WTC11 (cell line): Measurements from ENCODE around the gene ITLN2. TPM values are rescaled to one million over a fixed set of nuclear protein-coding genes. Genes with fewer than 3 reads are reported as not detected.

ENCODE experiments used
- ATAC-seq: fragments of 200-7000 bp; cut with Tn5 transposase; 2 replicates; pipeline ENCODE4 v1.10.0; 2021; ENCODE audit warnings: mild to moderate bottlenecking, moderate library complexity
- CTCF ChIA-PET: fragments of 300-600 bp; sonication (Branson Sonifier 250); formaldehyde crosslinking; loops from one replicate; lab custom pipeline; 2021; ENCODE audit warnings: antibody characterized with exemption; lab: Charles Lee
- POLR2A ChIA-PET: fragments of 350-600 bp; sonication (Branson Sonifier 250); formaldehyde crosslinking; loops from one replicate; lab custom pipeline; 2021; ENCODE audit warnings: antibody characterized with exemption; lab: Charles Lee
- DNase-seq: peaks from one replicate; pipeline ENCODE4 v3.0.0; 2021; ENCODE audit warnings: low spot score
- H3K27ac Mint-ChIP-seq: 2 replicates; pipeline ENCODE4 v1.8.0; 2021; ENCODE audit warnings: mixed read lengths
- H3K27me3 Mint-ChIP-seq: 2 replicates; pipeline ENCODE4 v1.8.0; 2021; ENCODE audit warnings: low read depth, mild to moderate bottlenecking, moderate library complexity, mixed read lengths
- H3K36me3 Mint-ChIP-seq: 2 replicates; pipeline ENCODE4 v1.8.0; 2021; ENCODE audit warnings: mixed read lengths
- H3K4me1 Mint-ChIP-seq: 2 replicates; pipeline ENCODE4 v1.8.0; 2022; ENCODE audit warnings: mixed read lengths
- H3K4me3 Mint-ChIP-seq: 2 replicates; pipeline ENCODE4 v1.8.0; 2021; ENCODE audit warnings: mild to moderate bottlenecking, moderate library complexity, mixed read lengths
- H3K9me3 Mint-ChIP-seq: 2 replicates; pipeline ENCODE4 v1.8.0; 2021; ENCODE audit warnings: mixed read lengths
- CBFB ChIP-seq: sonication (generic); formaldehyde crosslinking; IDR thresholded peaks from 2 replicates; pipeline ENCODE4 v1.8.1; 2022; ENCODE audit warnings: mild to moderate bottlenecking, low read depth, missing genetic modification reagents
- CREB1 ChIP-seq: sonication (generic); formaldehyde crosslinking; IDR thresholded peaks from 2 replicates; pipeline ENCODE4 v1.8.0; 2023; ENCODE audit warnings: mild to moderate bottlenecking, missing genetic modification reagents
- E2F1 ChIP-seq: sonication (generic); formaldehyde crosslinking; IDR thresholded peaks from 2 replicates; pipeline ENCODE4 v1.8.0; 2022; ENCODE audit warnings: mild to moderate bottlenecking, missing genetic modification reagents
- E2F5 ChIP-seq: sonication (generic); formaldehyde crosslinking; IDR thresholded peaks from 2 replicates; pipeline ENCODE4 v1.8.1; 2022; ENCODE audit warnings: mild to moderate bottlenecking, moderate library complexity, missing genetic modification reagents
- HMGXB4 ChIP-seq: sonication (generic); formaldehyde crosslinking; IDR thresholded peaks from 2 replicates; pipeline ENCODE4 v1.8.1; 2023; ENCODE audit warnings: mild to moderate bottlenecking, moderate library complexity, missing genetic modification reagents
- MLX ChIP-seq: sonication (generic); formaldehyde crosslinking; IDR thresholded peaks from 2 replicates; pipeline ENCODE4 v1.8.1; 2023; ENCODE audit warnings: mild to moderate bottlenecking, missing genetic modification reagents, moderate library complexity
- MXD4 ChIP-seq: fragments of 250-450 bp; sonication (Bioruptor Pico); IDR thresholded peaks from 2 replicates; pipeline ENCODE4 v1.8.0; 2021; ENCODE audit warnings: mild to moderate bottlenecking, moderate library complexity, borderline replicate concordance
- MYBL2 ChIP-seq: sonication (generic); formaldehyde crosslinking; IDR thresholded peaks from 2 replicates; pipeline ENCODE4 v1.8.1; 2023; ENCODE audit warnings: mild to moderate bottlenecking, moderate library complexity, missing genetic modification reagents
- NFATC4 ChIP-seq: fragments of 250-450 bp; sonication (Bioruptor Pico); IDR thresholded peaks from 2 replicates; pipeline ENCODE4 v1.9.0; 2021; ENCODE audit warnings: mild to moderate bottlenecking
- NFYB ChIP-seq: sonication (generic); formaldehyde crosslinking; conservative IDR thresholded peaks from 2 replicates; pipeline ENCODE4 v1.8.0; 2022; ENCODE audit warnings: low read depth, missing genetic modification reagents
- SMAD4 ChIP-seq: sonication (generic); formaldehyde crosslinking; IDR thresholded peaks from 2 replicates; pipeline ENCODE4 v1.8.0; 2022; ENCODE audit warnings: mild to moderate bottlenecking, missing genetic modification reagents
- SOX15 ChIP-seq: fragments of 250-450 bp; sonication (Bioruptor Pico); IDR thresholded peaks from 2 replicates; pipeline ENCODE4 v1.9.0; 2021; ENCODE audit warnings: mild to moderate bottlenecking
- SP1 ChIP-seq: sonication (generic); formaldehyde crosslinking; conservative IDR thresholded peaks from 2 replicates; pipeline ENCODE4 v1.8.1; 2022; ENCODE audit warnings: missing genetic modification reagents
- STAT6 ChIP-seq: sonication (generic); formaldehyde crosslinking; conservative IDR thresholded peaks from 2 replicates; pipeline ENCODE4 v1.8.1; 2023; ENCODE audit warnings: mild to moderate bottlenecking, low read depth, missing genetic modification reagents, moderate library complexity
- TEAD4 ChIP-seq: sonication (generic); formaldehyde crosslinking; IDR thresholded peaks from 2 replicates; pipeline ENCODE4 v1.8.0; 2022; ENCODE audit warnings: mild to moderate bottlenecking, missing genetic modification reagents
- TP53 ChIP-seq: sonication (generic); formaldehyde crosslinking; IDR thresholded peaks from 2 replicates; pipeline ENCODE4 v1.8.1; 2023; ENCODE audit warnings: mild to moderate bottlenecking, missing genetic modification reagents
- USF2 ChIP-seq: sonication (generic); formaldehyde crosslinking; IDR thresholded peaks from 2 replicates; pipeline ENCODE4 v1.8.1; 2023; ENCODE audit warnings: mild to moderate bottlenecking, missing genetic modification reagents, moderate library complexity
- ZNF219 ChIP-seq: sonication (generic); formaldehyde crosslinking; IDR thresholded peaks from 2 replicates; pipeline ENCODE4 v1.8.0; 2023; ENCODE audit warnings: missing genetic modification reagents, mild to moderate bottlenecking, borderline replicate concordance
- ZNF317 ChIP-seq: sonication (generic); formaldehyde crosslinking; IDR thresholded peaks from 2 replicates; pipeline ENCODE4 v1.8.1; 2023; ENCODE audit warnings: low read depth, mild to moderate bottlenecking, moderate library complexity, missing genetic modification reagents, borderline replicate concordance
- ZNF532 ChIP-seq: fragments of 250-450 bp; sonication (Bioruptor Pico); IDR thresholded peaks from 2 replicates; pipeline ENCODE4 v1.9.0; 2021; ENCODE audit warnings: mild to moderate bottlenecking, borderline replicate concordance
- ZSCAN18 ChIP-seq: fragments of 250-450 bp; sonication (Bioruptor Pico); IDR thresholded peaks from 2 replicates; pipeline ENCODE4 v2.1.2; 2022; ENCODE audit warnings: mild to moderate bottlenecking, moderate library complexity
- total RNA-seq: library from RNA; stranded (reverse); gene quantifications from 3 replicates; pipeline ENCODE4 v1.2.3, GENCODE V29; 2021

ITLN2 gene
- total RNA-seq, 1 experiment from 2014 or later = 5.9 TPM

GRCh38 chr1:160987359-160988050, 32.9 kb upstream of the ITLN2 start (continued):
- no peak for TF ChIP-seq STAT6 (CRISPR knock-in tag)
- TF ChIP-seq USF2 (CRISPR knock-in tag) = peak; percentile 27; the same call in 1 of the 2 replicates
- no peak for TF ChIP-seq ZSCAN18 (CRISPR knock-in tag)
- no peak for TF ChIP-seq SP1 (CRISPR knock-in tag)

GRCh38 chr1:160985723-160986122, 31.1 kb upstream of the ITLN2 start:
- peak overlapping the region; percentile 82; the same call in 1 of the 2 replicates for H3K27ac Mint-ChIP-seq
- no peaks in the 10 kb centered on the region for H3K27me3 Mint-ChIP-seq
- DNase-seq (no peak), ATAC-seq (no peak)
- CTCF ChIA-PET = interaction anchor here (0.7 to 7.6 kb wide), 3 partner anchors 12 to 450 kb away, joined by 4 to 141 read pairs (median 7); partner anchors contain the start of gene ITLN2
- peaks cover 8% of the 10 kb centered on the region for H3K36me3 Mint-ChIP-seq
- H3K4me1 Mint-ChIP-seq = peaks cover 75% of the 10 kb centered on the region
- H3K9me3 Mint-ChIP-seq = peaks cover 5% of the 10 kb centered on the region
- POLR2A ChIA-PET = interaction anchor here (0.7 kb wide), 1 partner anchor 28 kb away, joined by 6 read pairs; no protein-coding TSS in a partner anchor
- H3K4me3 Mint-ChIP-seq = no peak overlapping the region
- no peak for TF ChIP-seq NFATC4
- TF ChIP-seq E2F1 (CRISPR knock-in tag) = no peak
- TF ChIP-seq E2F5 (CRISPR knock-in tag) = no peak
- no peak for TF ChIP-seq SMAD4 (CRISPR knock-in tag)
- TF ChIP-seq MLX (CRISPR knock-in tag) = no peak
- no peak for TF ChIP-seq CBFB (CRISPR knock-in tag)
- no peak for TF ChIP-seq MYBL2 (CRISPR knock-in tag)
- TF ChIP-seq NFYB = no peak
- no peak for TF ChIP-seq TP53 (CRISPR knock-in tag)
- TF ChIP-seq SOX15 (CRISPR knock-in tag) = no peak
- TF ChIP-seq ZNF317 (CRISPR knock-in tag) = no peak
- TF ChIP-seq MXD4 (CRISPR knock-in tag) = no peak
- TF ChIP-seq ZNF219 (CRISPR knock-in tag) = no peak
- no peak for TF ChIP-seq HMGXB4
- TF ChIP-seq CREB1 (CRISPR knock-in tag) = no peak
- no peak for TF ChIP-seq ZNF532 (CRISPR knock-in tag)
- TF ChIP-seq TEAD4 (CRISPR knock-in tag) = no peak
